ENCODE results near the gene MSX1.

- TF ChIP-seq CTCF (IDR thresholded peaks at IDR 0.05; ENCODE audit: poor library complexity, severe bottlenecking): no peak
- TF ChIP-seq EP300 (conservative IDR thresholded peaks at IDR 0.05; ENCODE audit: poor library complexity, severe bottlenecking): no peak
- no peak for TF ChIP-seq SMC3 (conservative IDR thresholded peaks at IDR 0.05; ENCODE audit: poor library complexity)
- TF ChIP-seq EZH2 (IDR thresholded peaks at IDR 0.05; ENCODE audit: borderline replicate concordance, insufficient read depth, low read length, poor library complexity, severe bottlenecking): no peak
- TF ChIP-seq POLR2AphosphoS5 (IDR thresholded peaks at IDR 0.05): no peak
These were observed 12.5 kb upstream of the MSX1 start for GRCh38 chr4:4847011-4847410.
